ENCODE measurements around the gene TEDC2.

Gene TEDC2

GRCh38 chr16:2497695-2498484 is 38.0 kb downstream of the TEDC2 start:
- DNase-seq = no peak

- DNase-seq = no peak
These were observed 38.8 kb downstream of the TEDC2 start for GRCh38 chr16:2498531-2499253.

DNA sequence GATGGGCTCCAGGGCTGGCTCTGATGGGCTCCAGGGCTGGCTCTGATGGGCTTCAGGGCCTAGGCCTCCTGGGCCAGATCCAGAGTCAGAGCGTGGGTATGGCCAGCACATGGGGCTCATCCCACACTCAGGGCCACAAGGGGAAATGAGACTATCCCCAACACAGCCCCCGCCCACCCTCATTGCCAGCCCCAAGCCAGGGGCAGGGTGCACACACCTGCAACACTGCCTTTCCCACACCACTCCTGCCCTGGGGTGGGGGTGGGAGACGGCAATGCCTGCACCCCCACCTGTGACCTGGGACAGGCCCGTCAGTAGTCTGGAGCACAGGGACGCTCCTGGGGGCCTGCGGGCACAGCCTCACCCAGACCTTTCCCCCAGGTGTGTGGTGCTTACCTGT is 39.5 kb downstream of the TEDC2 start:
- DNase-seq = no peak

DNA sequence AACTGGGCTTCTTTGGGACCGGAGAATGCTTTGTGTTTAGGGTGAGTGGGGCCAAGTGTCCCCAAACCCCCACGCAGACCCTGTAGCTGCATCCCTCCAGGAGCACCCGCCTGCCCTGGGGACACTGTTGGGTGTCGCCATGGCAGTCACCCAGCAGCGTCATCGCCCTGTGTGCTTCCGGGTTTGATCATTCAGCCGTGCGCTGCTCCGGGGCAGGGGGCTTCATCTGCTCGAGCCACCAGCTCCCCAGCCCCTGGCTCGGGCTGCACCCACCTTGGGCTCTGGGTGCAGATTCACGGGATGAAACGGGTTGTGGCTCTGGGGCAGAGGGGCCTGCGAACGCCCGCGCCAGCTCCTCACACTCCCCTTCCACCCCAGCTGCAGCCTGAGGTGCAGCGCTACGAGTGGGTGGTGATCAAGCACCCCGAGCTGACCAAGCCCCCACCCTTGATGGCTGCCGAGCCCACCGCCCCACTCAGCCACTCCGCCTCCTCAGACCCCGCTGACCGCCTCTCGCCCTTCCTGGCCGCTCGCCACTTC is 40.1 kb downstream of the TEDC2 start:
- no peak for DNase-seq

GRCh38 chr16:2500430-2500917 is 40.6 kb downstream of the TEDC2 start:
- DNase-seq = no peak

DNA sequence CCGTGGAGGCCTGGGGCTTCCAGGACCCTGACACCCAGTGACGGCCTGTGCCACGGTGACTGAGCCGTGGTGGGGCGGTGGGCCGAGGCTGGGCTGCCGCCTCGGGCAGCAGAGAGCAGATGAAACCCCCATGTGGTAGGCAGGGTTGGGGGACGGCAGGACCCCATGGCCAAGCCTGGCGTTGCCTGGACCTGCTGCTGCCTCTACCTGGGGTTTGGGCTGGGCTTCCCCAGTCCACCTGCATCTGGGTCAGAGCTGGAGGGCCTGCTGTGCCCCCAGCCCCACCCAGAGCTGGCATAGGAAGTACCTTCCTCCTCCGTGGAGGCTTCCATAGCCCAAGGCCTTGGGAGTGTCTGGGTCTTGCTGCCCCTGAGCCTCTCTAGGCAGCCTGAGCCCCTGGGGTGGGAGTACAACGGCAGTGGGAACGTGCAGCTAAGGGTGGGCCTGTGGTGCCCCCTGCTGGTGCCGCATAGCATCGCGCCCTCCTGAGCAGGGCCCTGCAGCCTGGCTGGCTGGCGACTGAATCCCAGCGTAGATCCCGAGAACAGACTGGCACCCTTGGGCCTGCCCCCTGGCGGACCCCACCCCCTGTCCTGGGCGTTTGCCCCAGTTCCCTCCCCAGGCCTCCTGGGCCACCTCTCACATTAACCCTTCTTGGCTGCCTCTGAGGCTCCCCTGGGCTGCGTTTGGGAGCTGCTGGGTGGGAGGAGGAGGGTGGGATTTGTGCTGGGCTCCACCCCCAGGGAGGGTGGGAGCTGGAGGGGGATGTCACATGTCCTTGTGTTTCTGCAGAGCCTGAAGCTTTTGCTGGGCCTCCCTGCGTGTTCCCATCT is 41.2 kb downstream of the TEDC2 start:
- peak; percentile 82 for DNase-seq

GRCh38 chr16:2501946-2502895 is 42.3 kb downstream of the TEDC2 start:
- no peak for DNase-seq

GRCh38 chr16:2505695-2506094 is 45.8 kb downstream of the TEDC2 start:
- DNase-seq = no peak

GRCh38 chr16:2507052-2507659 is 47.2 kb downstream of the TEDC2 start:
- no peak for DNase-seq

DNA sequence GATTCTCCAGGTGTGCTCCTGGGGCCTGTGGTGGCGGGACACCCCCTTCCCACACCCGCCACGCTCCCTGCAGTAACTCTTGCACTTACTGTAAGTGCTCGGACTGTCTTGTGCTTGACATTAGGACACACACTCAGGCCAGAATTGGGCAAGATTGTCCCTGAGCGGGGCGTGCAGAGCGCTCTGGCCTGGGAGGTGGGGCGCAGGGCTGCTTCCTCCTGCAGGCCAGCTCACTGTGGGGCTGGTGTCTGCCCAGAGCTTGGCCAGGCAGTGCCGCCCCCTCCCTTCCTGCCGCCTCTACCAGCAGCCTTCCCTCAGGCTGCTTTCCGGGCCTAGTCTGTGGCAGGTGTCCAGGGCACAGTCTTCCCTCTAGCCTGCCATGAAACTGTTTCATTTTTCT is 47.8 kb downstream of the TEDC2 start:
- no peak for DNase-seq

GRCh38 chr16:2508722-2509400 is 49.0 kb downstream of the TEDC2 start:
- DNase-seq = no peak

DNA sequence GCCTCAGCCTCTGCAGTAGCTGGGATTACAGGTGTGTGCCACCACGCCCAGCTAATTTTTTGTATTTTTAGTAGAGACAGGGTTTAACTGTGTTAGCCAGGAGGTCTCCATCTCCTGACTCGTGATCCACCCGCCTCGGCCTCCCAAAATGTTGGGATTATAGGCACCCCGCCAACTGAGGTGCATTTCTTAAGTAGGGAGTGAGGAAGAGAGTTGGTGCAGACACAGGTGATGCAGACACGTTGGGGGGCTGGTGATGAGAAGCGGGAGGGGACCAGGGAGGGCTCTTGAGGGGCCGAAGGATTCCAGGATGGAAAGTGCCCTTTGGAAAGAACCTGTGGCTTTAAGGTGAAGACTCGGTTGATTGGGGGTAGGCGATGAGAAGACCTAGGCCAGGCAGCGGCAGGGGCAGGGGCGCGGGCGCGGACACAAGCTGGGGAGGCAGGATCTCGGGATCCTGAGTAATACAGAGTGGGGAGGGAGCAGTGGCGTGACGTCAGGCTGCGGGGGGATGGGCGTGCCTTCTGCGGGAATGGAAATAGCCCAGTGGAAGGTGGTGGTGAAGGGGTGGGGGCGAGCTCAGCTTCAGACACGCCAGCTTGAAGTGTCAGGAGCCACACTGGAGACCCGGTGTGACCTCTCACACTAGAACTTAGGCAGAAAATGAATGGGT is 51.4 kb downstream of the TEDC2 start:
- no peak for DNase-seq

DNA sequence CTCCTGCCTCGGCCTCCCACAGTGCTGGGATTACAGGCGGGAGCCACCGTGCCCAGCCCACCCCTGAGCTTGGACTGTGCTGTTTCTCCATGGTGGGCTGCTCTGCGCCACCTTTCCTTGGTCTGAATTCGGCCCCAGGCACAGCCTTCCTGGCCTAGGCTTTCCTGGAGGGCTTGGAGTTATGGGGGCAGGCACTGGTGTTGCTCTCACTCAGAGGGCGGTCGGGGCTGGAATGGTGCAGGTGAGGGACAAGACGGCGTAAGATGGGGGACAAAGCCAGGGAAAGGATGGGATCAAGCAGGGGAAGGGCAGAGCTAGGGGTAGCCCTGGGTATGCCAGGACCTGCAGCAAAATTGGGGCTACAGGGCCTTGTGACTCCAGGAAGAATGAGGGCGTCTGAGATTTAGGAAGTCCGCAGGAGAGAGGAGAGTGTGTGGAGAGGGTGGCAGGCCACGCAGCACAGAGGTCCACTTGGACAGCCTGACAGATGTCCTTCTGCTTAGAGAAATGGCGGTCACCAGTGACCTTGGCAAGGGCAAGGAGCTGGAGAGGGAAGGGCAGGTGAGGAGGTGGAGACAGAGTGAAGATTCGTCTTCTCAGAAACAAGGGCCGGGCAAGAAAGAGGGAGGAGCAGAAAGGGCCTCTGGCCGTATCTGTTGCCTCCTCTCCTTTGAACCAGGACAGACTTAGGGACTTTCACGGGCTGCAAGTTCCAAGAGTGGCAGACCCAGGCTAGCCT is 52.3 kb downstream of the TEDC2 start:
- DNase-seq = no peak

- peak; percentile 39 for DNase-seq
These were observed 53.0 kb downstream of the TEDC2 start for GRCh38 chr16:2512735-2513404.

DNA sequence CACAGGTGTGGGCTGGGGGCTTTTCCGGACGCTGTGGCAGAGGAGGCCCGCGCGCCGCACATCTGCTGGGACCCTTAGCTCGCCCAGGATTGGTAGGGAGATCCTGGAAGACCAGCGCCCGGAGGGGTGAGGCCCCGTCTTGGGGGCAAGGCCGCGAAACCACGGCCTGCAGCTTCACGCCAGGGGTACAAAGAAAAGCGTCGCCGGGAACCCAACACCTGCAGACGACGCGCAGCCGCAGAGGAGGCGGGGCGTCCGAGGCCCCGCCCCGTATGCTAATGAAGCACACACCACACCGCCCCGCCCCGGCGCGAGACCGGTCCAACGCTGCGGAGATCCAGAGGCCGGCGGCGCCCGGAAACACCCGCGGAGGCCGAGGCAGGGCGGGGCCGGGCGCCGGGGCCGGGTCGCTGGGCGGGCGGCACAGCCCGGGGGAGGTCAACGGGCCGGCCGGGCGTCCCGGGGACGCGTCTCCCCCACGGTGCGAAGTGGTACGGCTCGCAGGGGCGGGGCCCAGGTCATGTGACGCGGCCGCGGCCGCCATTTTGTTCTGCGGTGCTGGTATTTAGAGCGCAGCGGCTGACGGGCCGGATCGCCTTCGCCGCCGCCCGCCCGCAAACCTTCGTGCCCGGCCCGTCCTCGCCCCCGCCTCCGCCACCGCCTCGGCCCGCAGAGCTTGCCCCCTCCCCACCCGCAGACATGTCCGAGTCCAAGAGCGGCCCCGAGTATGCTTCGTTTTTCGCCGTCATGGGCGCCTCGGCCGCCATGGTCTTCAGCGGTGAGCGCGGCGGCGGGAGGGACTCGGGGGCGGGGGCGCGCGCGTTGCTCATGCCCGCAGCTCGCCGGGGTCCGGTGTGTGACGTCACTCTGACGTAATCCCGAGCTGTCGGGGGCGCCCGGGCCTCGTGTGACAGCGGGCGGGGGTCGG is 53.8 kb downstream of the TEDC2 start, which contains the start of gene ATP6V0C:
ATP6V0C (plus strand) TSS at position 548 of the 928 bp plus-strand sequence; CDS start at position 700, 152 bp downstream.
- DNase-seq = peak; percentile 95
